Effector memory CD8-positive, alpha-beta T cell (primary cell): ENCODE measurements around the gene MYO1G.
A peak's percentile ranks its signal among the peaks of the same experiment; 100 is the strongest.
"Not testable (repeated sequence)": the region's sequence is repeated elsewhere in the genome, so short reads cannot be mapped to it uniquely, and the experiment has no call there.

ENCODE experiments used
- ATAC-seq: fragments of 150-1000 bp; cut with Tn5 transposase; replicated peaks from 2 replicates; pipeline ENCODE4 v1.10.0; 2021; ENCODE audit warnings: mild to moderate bottlenecking, moderate library complexity
- DNase-seq, 3 experiments: peaks; one replicate each; pipeline ENCODE4 v3.0.0; 2021
- H3K27ac Mint-ChIP-seq, 2 donors: one replicate each; pipeline ENCODE4 v1.8.0; 2022; ENCODE audit warnings: mild to moderate bottlenecking in 2 of 2, mixed read lengths in 2 of 2, moderate library complexity in 2 of 2
- H3K27me3 Mint-ChIP-seq, 2 donors: one replicate each; pipeline ENCODE4 v1.8.0; 2022; ENCODE audit warnings: mixed read lengths in 2 of 2
- H3K36me3 Mint-ChIP-seq: one replicate; pipeline ENCODE4 v1.8.0; 2022; ENCODE audit warnings: mild to moderate bottlenecking, moderate library complexity, mixed read lengths; ENCODE audit not compliant: insufficient read depth
- H3K4me1 Mint-ChIP-seq, 2 donors: one replicate each; pipeline ENCODE4 v1.8.0; 2022; ENCODE audit warnings: low read depth in 2 of 2, mixed read lengths in 2 of 2
- H3K4me3 Mint-ChIP-seq, 2 donors: one replicate each; pipeline ENCODE4 v1.8.0; 2022; ENCODE audit warnings: mild to moderate bottlenecking in 2 of 2, mixed read lengths in 2 of 2, moderate library complexity in 2 of 2
- H3K9me3 Mint-ChIP-seq, 2 donors: one replicate each; pipeline ENCODE4 v1.8.0; 2022; ENCODE audit warnings: mixed read lengths in 2 of 2

Gene MYO1G

DNA sequence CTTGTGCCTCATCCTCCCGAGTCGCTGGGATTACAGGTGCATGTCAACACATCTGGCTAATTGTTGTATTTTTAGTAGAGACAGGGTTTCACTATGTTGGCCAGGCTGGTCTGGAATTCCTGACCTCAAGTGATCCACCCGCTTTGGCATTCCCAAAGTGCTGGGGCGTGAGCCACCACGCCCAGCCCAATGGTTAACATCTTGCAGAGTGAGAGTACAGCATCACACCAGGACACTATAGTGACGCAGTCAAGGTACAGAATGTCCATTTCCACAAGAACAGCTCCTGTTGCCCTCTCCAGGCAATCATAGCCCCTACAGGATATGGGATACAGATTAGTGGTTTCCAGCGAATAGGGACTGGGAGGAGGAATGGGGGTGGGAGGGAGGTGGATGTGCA, 34.0 kb downstream of the MYO1G start:
- no peaks in the 10 kb centered on the region for H3K36me3 Mint-ChIP-seq
- H3K27ac Mint-ChIP-seq = no peak overlapping the region
- no peaks in the 10 kb centered on the region for H3K4me1 Mint-ChIP-seq
- no peak for ATAC-seq
- peaks cover 12 to 15% of the 10 kb centered on the region in 2 donors for H3K27me3 Mint-ChIP-seq
- DNase-seq = no peak
- H3K9me3 Mint-ChIP-seq = no peaks in the 10 kb centered on the region
- H3K4me3 Mint-ChIP-seq = no peak overlapping the region

DNA sequence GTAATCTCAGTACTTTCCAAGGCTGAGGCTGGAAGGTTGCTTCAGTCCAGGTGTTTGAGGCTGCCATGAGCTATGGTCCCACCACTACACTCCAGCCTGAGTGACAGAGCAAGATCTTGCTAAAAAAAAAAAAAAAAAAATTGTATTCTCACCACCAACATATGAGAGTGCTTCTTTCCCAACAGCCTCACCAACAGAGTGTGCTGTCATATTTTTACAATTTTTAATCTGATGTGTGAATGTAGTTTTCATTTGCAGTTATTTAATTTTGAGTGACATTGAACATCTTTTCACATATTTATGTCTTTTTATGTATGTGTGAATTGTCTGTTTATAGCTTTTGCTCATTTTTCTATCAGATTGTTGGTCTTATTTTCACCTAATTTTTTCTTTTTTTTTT, 35.2 kb downstream of the MYO1G start:
- Mint-ChIP-seq H3K4me3 (no peak overlapping the region), H3K27ac (no peak overlapping the region), H3K36me3 (no peaks in the 10 kb centered on the region), H3K4me1 (no peaks in the 10 kb centered on the region), H3K9me3 (no peaks in the 10 kb centered on the region), H3K27me3 (peaks cover 12 to 13% of the 10 kb centered on the region in 2 donors)
- DNase-seq = no peak
- ATAC-seq = no peak

DNA sequence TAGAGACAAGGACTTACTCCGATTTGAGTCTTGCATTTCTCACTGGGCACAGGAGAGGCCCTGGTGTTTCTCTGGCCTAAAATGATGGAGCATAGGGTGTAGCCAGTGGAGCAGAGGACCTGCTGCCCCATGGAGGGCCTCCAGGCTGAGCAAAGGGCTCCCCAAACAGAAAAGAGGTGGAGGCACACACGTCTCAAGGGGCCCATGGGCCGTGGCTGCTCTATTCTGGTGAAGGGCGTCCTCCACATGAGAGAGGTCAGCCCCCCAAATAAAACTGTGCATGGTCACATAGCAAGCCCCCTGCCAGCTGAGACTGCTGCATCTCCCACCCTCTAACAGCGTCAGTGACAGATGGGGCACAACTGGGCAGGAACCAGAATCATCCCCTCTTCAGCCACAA, 41.4 kb downstream of the MYO1G start:
- H3K27ac Mint-ChIP-seq = no peak overlapping the region
- H3K27me3 Mint-ChIP-seq = peaks cover 17 to 33% of the 10 kb centered on the region in 2 donors
- ATAC-seq = no peak
- no peaks in the 10 kb centered on the region for H3K36me3 Mint-ChIP-seq
- DNase-seq = no peak
- H3K4me1 Mint-ChIP-seq = peaks cover 0 to 2% of the 10 kb centered on the region in 2 donors
- H3K4me3 Mint-ChIP-seq = no peak overlapping the region
- H3K9me3 Mint-ChIP-seq = no peaks in the 10 kb centered on the region

DNA sequence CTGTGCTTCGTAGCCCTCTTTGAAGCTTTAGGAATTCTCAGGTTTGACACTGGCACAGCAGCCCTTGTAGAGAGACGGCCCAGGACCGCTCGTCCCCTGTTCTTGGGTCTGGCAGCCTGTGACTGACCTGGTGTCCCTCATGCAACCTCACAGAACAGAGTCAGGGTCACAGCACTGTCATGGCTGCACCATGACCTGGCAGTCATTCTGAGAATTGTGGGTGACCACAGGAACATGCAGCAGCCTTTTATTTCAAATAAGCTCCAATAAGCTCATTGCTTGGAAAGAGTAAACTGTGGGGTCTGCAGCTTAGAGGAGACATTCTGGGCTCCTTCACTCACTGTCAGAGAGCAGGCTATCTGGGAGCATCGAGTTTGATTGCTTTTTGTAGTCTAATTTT, 42.5 kb downstream of the MYO1G start:
- Mint-ChIP-seq H3K27me3 (peaks cover 22 to 33% of the 10 kb centered on the region in 2 donors), H3K36me3 (no peaks in the 10 kb centered on the region), H3K27ac (no peak overlapping the region), H3K4me1 (peaks cover 0 to 2% of the 10 kb centered on the region in 2 donors), H3K9me3 (no peaks in the 10 kb centered on the region), H3K4me3 (no peak overlapping the region)
- ATAC-seq (no peak), DNase-seq (no peak)

- Mint-ChIP-seq H3K27me3 (peaks cover 24 to 33% of the 10 kb centered on the region in 2 donors), H3K9me3 (no peaks in the 10 kb centered on the region), H3K27ac (no peak overlapping the region), H3K4me1 (peaks cover 0 to 2% of the 10 kb centered on the region in 2 donors), H3K36me3 (no peaks in the 10 kb centered on the region), H3K4me3 (no peak overlapping the region)
- ATAC-seq = no peak
- no peak for DNase-seq
Measured at GRCh38 chr7:44935583-44935982, 43.2 kb downstream of the MYO1G start.

DNA sequence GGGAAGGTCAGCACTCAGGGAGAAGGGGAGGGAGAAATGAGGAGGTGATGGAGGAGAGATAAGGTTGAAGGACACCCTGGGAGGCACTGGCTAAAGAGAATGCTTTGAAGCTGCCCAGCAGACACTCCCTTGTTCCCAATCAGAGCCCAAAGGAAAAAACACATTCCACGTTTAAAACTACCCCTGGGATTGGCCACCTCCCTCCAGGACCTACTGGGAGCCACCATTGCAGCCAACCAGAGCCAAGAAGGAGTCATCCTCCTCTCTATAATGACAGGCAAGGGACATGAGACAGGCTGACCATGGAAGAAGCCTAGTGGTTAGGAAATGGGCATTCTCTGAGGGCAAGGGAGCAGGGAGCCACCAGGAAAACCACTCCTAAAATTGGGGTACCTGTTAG, 43.8 kb downstream of the MYO1G start:
- H3K27me3 Mint-ChIP-seq = peaks cover 24 to 33% of the 10 kb centered on the region in 2 donors
- peak overlapping the region in 1 of 2 donors; percentile 1 for H3K27ac Mint-ChIP-seq
- H3K4me3 Mint-ChIP-seq = no peak overlapping the region
- DNase-seq (no peak), ATAC-seq (no peak)
- H3K9me3 Mint-ChIP-seq = no peaks in the 10 kb centered on the region
- peaks cover 0 to 2% of the 10 kb centered on the region in 2 donors for H3K4me1 Mint-ChIP-seq
- no peaks in the 10 kb centered on the region for H3K36me3 Mint-ChIP-seq

DNA sequence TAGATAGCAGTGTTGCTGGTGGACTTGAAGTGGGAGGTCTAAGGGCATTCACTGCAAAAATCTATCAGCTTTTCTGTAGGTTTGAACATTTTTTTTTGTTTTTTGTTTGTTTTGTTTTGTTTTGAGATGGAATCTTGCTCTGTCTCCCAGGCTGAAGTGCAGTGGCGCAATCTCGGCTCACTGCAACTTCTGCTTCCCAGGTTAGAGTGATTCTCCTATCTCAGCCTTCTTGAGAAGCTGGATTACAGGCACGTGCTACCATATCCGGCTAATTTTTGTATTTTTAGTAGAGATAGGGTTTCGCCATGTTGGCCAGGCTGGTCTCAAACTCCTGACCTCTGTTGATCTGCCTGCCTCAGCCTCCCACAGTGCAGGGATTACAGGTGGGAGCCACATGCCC, 44.3 kb downstream of the MYO1G start:
- not testable (repeated sequence) for H3K4me1 Mint-ChIP-seq, H3K4me3 Mint-ChIP-seq, DNase-seq, ATAC-seq, H3K9me3 Mint-ChIP-seq, H3K36me3 Mint-ChIP-seq
- Mint-ChIP-seq H3K27ac (peak overlapping the region in 1 of 2 donors; percentile 1), H3K27me3 (peaks cover 27 to 33% of the 10 kb centered on the region in 2 donors)

DNA sequence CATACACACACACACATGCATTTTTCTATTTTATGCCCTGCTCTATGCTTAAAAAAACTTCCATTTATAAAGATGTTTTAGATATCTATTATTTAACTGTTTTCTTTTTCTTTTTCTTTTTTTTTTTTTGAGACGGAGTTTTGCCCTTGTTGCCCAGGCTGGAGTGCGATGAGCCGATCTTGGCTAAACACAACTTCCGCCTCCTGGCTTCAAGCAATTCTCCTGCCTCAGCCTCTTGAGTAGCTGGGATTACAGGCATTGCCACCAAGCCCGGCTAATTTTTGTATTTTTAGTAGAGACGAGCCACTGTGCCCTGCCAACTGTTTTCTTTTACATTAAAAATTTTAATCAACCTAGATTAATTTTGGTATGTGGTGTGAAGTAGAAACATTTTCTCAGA, 47.9 kb downstream of the MYO1G start:
- Mint-ChIP-seq H3K9me3 (no peaks in the 10 kb centered on the region), H3K27ac (no peak overlapping the region), H3K27me3 (peaks cover 25 to 26% of the 10 kb centered on the region in 2 donors), H3K36me3 (no peaks in the 10 kb centered on the region), H3K4me1 (peaks cover 0 to 2% of the 10 kb centered on the region in 2 donors), H3K4me3 (no peak overlapping the region)
- ATAC-seq = no peak
- DNase-seq = no peak

DNA sequence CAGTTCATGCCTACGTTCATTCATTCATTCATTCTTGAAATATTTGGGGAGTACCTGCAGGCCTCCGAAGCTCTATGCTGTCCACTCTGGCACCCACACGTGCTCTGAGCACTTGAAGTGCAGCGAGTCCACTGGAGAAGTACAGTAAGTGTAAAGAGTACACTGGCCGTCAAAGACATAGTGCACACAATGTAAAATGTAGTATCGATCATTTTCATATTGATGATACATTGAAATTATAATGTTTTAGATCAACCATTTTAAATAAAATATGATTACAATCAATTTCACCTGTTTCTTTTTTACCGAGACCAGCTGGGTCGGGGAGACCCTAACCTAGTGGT, 56.5 kb downstream of the MYO1G start:
- peaks cover 5 to 10% of the 10 kb centered on the region in 2 donors for H3K4me1 Mint-ChIP-seq
- peaks cover 0 to 1% of the 10 kb centered on the region in 2 donors for H3K27me3 Mint-ChIP-seq
- no peak overlapping the region for H3K27ac Mint-ChIP-seq
- no peak overlapping the region for H3K4me3 Mint-ChIP-seq
- peak; percentile 7 for ATAC-seq
- no peak for DNase-seq
- no peaks in the 10 kb centered on the region for H3K9me3 Mint-ChIP-seq
- H3K36me3 Mint-ChIP-seq = no peaks in the 10 kb centered on the region

DNA sequence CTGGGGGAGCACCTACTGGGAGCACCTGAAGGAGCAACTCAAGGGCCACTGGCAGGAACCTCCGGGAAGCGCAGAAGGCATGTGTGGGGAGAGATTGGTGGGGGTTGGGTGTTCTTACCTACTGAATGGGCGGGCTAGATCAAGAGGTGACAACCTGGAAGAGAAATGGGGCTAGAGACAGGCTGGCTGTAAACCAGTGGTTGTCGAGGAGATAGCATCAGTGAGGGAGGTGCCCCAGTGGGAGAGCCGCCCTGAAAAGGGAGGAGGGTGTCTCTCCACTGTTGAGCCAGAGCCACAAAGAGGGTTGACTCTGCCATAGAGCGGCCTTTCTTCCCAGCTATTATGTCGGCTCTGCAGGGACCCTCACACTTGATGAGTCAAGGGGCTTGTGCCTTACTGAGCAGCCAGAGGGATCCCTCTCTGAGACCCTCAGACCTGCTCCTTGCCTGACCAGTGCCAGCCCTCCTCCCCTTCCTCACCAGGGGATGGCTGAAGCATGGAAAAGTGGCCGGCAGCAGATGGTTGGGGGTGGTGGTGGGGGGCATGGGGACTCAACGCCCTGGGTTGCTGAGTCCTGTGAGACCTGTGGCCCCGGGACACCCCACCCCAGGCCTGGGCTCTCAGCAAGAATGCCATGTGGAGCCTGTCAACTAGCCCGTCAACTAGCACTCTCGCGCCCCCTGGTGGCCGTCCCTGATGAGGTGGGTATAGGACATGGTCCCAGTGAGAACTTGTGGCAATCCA, 57.0 kb downstream of the MYO1G start:
- no peak overlapping the region for H3K4me3 Mint-ChIP-seq
- peaks cover 5 to 10% of the 10 kb centered on the region in 2 donors for H3K4me1 Mint-ChIP-seq
- DNase-seq = peak; percentile 94 to 97 (median 97)
- H3K36me3 Mint-ChIP-seq = no peaks in the 10 kb centered on the region
- H3K9me3 Mint-ChIP-seq = no peaks in the 10 kb centered on the region
- peak; percentile 99 for ATAC-seq
- no peaks in the 10 kb centered on the region for H3K27me3 Mint-ChIP-seq
- H3K27ac Mint-ChIP-seq = peak overlapping the region in 1 of 2 donors; percentile 10

- no peak overlapping the region for H3K4me3 Mint-ChIP-seq
- no peak for DNase-seq
- no peaks in the 10 kb centered on the region for H3K9me3 Mint-ChIP-seq
- no peak overlapping the region for H3K27ac Mint-ChIP-seq
- no peak for ATAC-seq
- H3K4me1 Mint-ChIP-seq = peaks cover 5 to 10% of the 10 kb centered on the region in 2 donors
- H3K36me3 Mint-ChIP-seq = no peaks in the 10 kb centered on the region
- no peaks in the 10 kb centered on the region for H3K27me3 Mint-ChIP-seq
Measured at GRCh38 chr7:44920119-44920518, 58.7 kb downstream of the MYO1G start.

DNA sequence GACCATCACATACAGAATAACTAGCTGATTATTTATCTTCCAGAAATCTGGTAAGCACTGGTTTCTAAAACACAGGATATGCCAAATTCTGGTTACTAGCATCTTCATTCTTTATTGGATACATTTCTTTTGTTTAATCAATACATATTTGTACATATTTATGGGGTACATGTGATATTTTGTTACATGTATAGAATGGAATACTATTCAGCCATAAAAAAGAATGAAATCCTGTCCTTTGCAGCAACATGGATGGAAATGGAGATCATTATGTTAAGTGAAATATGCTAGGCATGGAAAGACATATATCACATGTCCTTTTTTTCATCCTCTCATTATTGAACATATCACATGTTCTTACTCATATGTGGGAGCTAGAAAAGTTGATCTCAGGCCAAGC, 60.8 kb downstream of the MYO1G start:
- ATAC-seq = no peak
- no peak for DNase-seq
- no peak overlapping the region for H3K27ac Mint-ChIP-seq
- H3K9me3 Mint-ChIP-seq = no peaks in the 10 kb centered on the region
- no peak overlapping the region for H3K4me3 Mint-ChIP-seq
- no peaks in the 10 kb centered on the region for H3K27me3 Mint-ChIP-seq
- H3K36me3 Mint-ChIP-seq = no peaks in the 10 kb centered on the region
- peaks cover 7 to 10% of the 10 kb centered on the region in 2 donors for H3K4me1 Mint-ChIP-seq

DNA sequence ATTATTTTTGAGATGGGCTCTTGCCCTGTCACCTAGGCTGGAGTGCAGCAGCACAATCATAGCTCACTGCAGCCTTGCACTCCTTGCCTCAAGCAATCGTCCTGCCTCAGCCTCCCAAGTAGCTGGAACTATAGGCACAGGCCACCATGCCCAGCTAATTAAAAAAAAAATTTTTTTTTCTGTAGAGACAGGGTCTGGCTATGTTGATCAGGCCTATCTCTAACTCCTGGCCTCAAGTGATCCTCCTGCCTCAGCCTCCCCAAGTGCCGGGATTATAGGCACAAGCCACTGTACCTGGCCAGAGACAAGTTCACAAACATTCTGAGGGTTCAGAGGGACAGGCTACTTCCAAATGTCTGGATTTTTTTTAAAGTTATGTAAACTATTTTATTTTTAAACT, 61.4 kb downstream of the MYO1G start:
- ATAC-seq (no peak), DNase-seq (no peak)
- no peaks in the 10 kb centered on the region for H3K27me3 Mint-ChIP-seq
- peaks cover 7 to 10% of the 10 kb centered on the region in 2 donors for H3K4me1 Mint-ChIP-seq
- no peak overlapping the region for H3K4me3 Mint-ChIP-seq
- no peaks in the 10 kb centered on the region for H3K36me3 Mint-ChIP-seq
- no peaks in the 10 kb centered on the region for H3K9me3 Mint-ChIP-seq
- no peak overlapping the region for H3K27ac Mint-ChIP-seq

- no peaks in the 10 kb centered on the region for H3K27me3 Mint-ChIP-seq
- no peaks in the 10 kb centered on the region for H3K36me3 Mint-ChIP-seq
- peaks cover 0 to 2% of the 10 kb centered on the region in 2 donors for H3K4me1 Mint-ChIP-seq
- ATAC-seq (peak; percentile 53), DNase-seq (peak in 1 of 3 experiments; percentile 32)
- no peaks in the 10 kb centered on the region for H3K9me3 Mint-ChIP-seq
- H3K4me3 Mint-ChIP-seq = no peak overlapping the region
- peak overlapping the region in 1 of 2 donors; percentile 81 for H3K27ac Mint-ChIP-seq
Measured at GRCh38 chr7:44914992-44915607, 63.7 kb downstream of the MYO1G start.
